K562 (cell line): ENCODE data around the gene GABRA5. TPM values are rescaled to one million over a fixed set of nuclear protein-coding genes. Genes with fewer than 3 reads are reported as not detected.

Experiments used
- ATAC-seq: fragments of 200-7000 bp; cut with Tn5 transposase; 3 replicates; pipeline ENCODE4 v1.9.1; 2020; ENCODE audit warnings: moderate library complexity
- BruUV-seq: library from RNA; stranded (reverse); fragments of 400-500 nt; replicated peaks from 2 replicates; lab custom pipeline; 2021; lab: Mats Ljungman, UMichigan
- CTCF ChIA-PET: fragments of 300-600 bp; formaldehyde crosslinking; extraction: SDS; loops from one replicate; lab custom pipeline; 2021; ENCODE audit warnings: low intra/inter-chr PET ratio; lab: Yijun Ruan, JAX
- POLR2A ChIA-PET: fragments of 300-600, 350-650 bp; sonication (Branson Sonifier 250); formaldehyde crosslinking; extraction: SDS; loops from one replicate; lab custom pipeline; 2021; ENCODE audit warnings: antibody characterized with exemption, inconsistent platforms; lab: Yijun Ruan, JAX
- DNase-seq, 4 experiments: peaks; one replicate each; pipeline versions ENCODE4 v3.0.0 to v3.0.0-alpha.2; 2011 to 2018; ENCODE audit warnings: low spot score in 3 of 4, mixed read lengths in 3 of 4; ENCODE audit errors: extremely low read depth in 1 of 4
- FAIRE-seq: peaks from 2 replicates; lab custom pipeline; 2011; peaks lifted over from hg19 to GRCh38; lab: Jason Lieb, UNC
- H2AFZ ChIP-seq: 2 replicates; pipeline ENCODE4 v1.6.0; 2011; ENCODE audit warnings: low read depth, low read length, control low read depth, inconsistent platforms
- H3K27ac ChIP-seq: fragments of 200-600 bp; 3 replicates; pipeline ENCODE4 v1.8.0; 2011; ENCODE audit warnings: low read depth, mild to moderate bottlenecking, control low read depth, inconsistent platforms, low read length, moderate library complexity, mixed read lengths; ENCODE audit errors: extremely low read depth
- H3K27me3 ChIP-seq, 2 experiments: fragments of 300-600 bp in 1 of 2; 2 replicates in 1 of 2; 3 replicates in 1 of 2; pipeline versions ENCODE4 v1.6.0 to v1.8.0; 2011; ENCODE audit warnings: inconsistent platforms in 2 of 2, low read length in 2 of 2, mild to moderate bottlenecking in 1 of 2, mixed read lengths in 1 of 2, moderate library complexity in 1 of 2; ENCODE audit not compliant: control insufficient read depth in 2 of 2, insufficient read depth in 2 of 2
- H3K36me3 ChIP-seq: fragments of 300-600 bp; 3 replicates; pipeline ENCODE4 v1.8.0; 2011; ENCODE audit warnings: mild to moderate bottlenecking, low read length, inconsistent platforms; ENCODE audit not compliant: control insufficient read depth, insufficient read depth
- H3K4me1 ChIP-seq, 2 experiments: fragments of 200-600 bp in 1 of 2; replicated peaks in 1 of 2; 2 replicates in 1 of 2; 3 replicates in 1 of 2; pipeline versions ENCODE4 v1.5.1 to v1.8.0; 2011; ENCODE audit warnings: inconsistent platforms in 2 of 2, low read length in 2 of 2, mild to moderate bottlenecking in 1 of 2, mixed read lengths in 1 of 2, moderate library complexity in 1 of 2; ENCODE audit not compliant: control insufficient read depth in 2 of 2, insufficient read depth in 2 of 2
- H3K4me2 ChIP-seq: 2 replicates; pipeline ENCODE4 v1.6.1; 2011; ENCODE audit warnings: low read length, control low read depth, inconsistent platforms, mixed read lengths; ENCODE audit not compliant: insufficient read depth
- H3K4me3 ChIP-seq: fragments of 200-600 bp; sonication (generic), shearing (Covaris generic); 2 replicates; pipeline ENCODE4 v1.5.1; 2016; ENCODE audit warnings: control low read depth, inconsistent platforms
- H3K79me2 ChIP-seq: fragments of 200-600 bp; 3 replicates; pipeline ENCODE4 v1.8.0; 2011; ENCODE audit warnings: low read length, inconsistent platforms; ENCODE audit not compliant: control insufficient read depth, insufficient read depth
- H3K9ac ChIP-seq, 2 experiments: 2 replicates each; pipeline versions ENCODE4 v1.6.0 to v1.6.1; 2011; ENCODE audit warnings: low read depth in 2 of 2, low read length in 2 of 2, control low read depth in 1 of 2, inconsistent platforms in 1 of 2, mild to moderate bottlenecking in 1 of 2, mixed read lengths in 1 of 2; ENCODE audit not compliant: insufficient read depth in 1 of 2
- H3K9me1 ChIP-seq: one replicate; pipeline ENCODE4 v1.6.0; 2011; ENCODE audit warnings: inconsistent platforms, mild to moderate bottlenecking, low read length, moderate library complexity; ENCODE audit not compliant: control insufficient read depth, insufficient read depth
- H3K9me3 ChIP-seq: replicated peaks from 2 replicates; pipeline ENCODE4 v1.5.1; 2011; ENCODE audit warnings: low read depth, low read length, inconsistent platforms; ENCODE audit not compliant: control insufficient read depth, insufficient read depth
- H4K20me1 ChIP-seq: replicated peaks from 2 replicates; pipeline ENCODE4 v1.6.1; 2011; ENCODE audit warnings: low read length, inconsistent platforms, mixed read lengths; ENCODE audit not compliant: control insufficient read depth, insufficient read depth
- CREB3 ChIP-seq: fragments of 450-650 bp; conservative IDR thresholded peaks from 2 replicates; pipeline ENCODE4 v1.6.1; 2016; ENCODE audit warnings: missing genetic modification characterization, low read depth, mild to moderate bottlenecking, missing compliant biosample characterization, moderate library complexity
- CREBBP ChIP-seq: IDR thresholded peaks from one replicate; pipeline ENCODE4 v1.6.1; 2012; ENCODE audit warnings: low read depth, mild to moderate bottlenecking, control low read depth, inconsistent platforms, low read length
- CTCFL ChIP-seq: IDR thresholded peaks from 2 replicates; pipeline ENCODE4 v1.6.1; 2011; ENCODE audit warnings: borderline replicate concordance, low read depth, mild to moderate bottlenecking, moderate library complexity, low read length; ENCODE audit not compliant: insufficient read depth, poor library complexity, severe bottlenecking
- FOS ChIP-seq: IDR thresholded peaks from 3 replicates; pipeline ENCODE4 v1.6.1; 2011; ENCODE audit not compliant: insufficient read length; ENCODE audit errors: extremely low read depth
- FUS ChIP-seq: fragments of 200-400 bp; formaldehyde crosslinking; optimal IDR thresholded peaks from 2 replicates; pipeline ENCODE3; 2017; ENCODE audit warnings: low read depth, low read length
- HEY1 ChIP-seq: fragments of 250-450 bp; sonication (Bioruptor Pico); IDR thresholded peaks from 2 replicates; pipeline ENCODE4 v1.5.0; 2020; ENCODE audit warnings: mild to moderate bottlenecking, moderate library complexity, borderline replicate concordance
- HINFP ChIP-seq: fragments of 450-650 bp; conservative IDR thresholded peaks from 2 replicates; pipeline ENCODE4 v1.6.1; 2016; ENCODE audit warnings: missing genetic modification characterization, low read depth, mild to moderate bottlenecking, control low read depth, missing compliant biosample characterization
- HMGXB4 ChIP-seq: sonication (generic); formaldehyde crosslinking; IDR thresholded peaks from 2 replicates; pipeline ENCODE4 v1.8.1; 2023; ENCODE audit warnings: mild to moderate bottlenecking, missing genetic modification reagents
- HNRNPLL ChIP-seq: fragments of 200-400 bp; formaldehyde crosslinking; IDR thresholded peaks from 2 replicates; pipeline ENCODE4 v1.6.1; 2017; ENCODE audit warnings: low read length, low read depth, mild to moderate bottlenecking; ENCODE audit not compliant: poor library complexity, severe bottlenecking
- KLF16 ChIP-seq: IDR thresholded peaks from 2 replicates; pipeline ENCODE4 v1.6.1; 2016; ENCODE audit warnings: antibody characterized with exemption
- PHTF2 ChIP-seq: fragments of 250-450 bp; sonication (Bioruptor Pico); IDR thresholded peaks from 2 replicates; pipeline ENCODE4 v1.5.0; 2021; ENCODE audit warnings: mild to moderate bottlenecking
- POU5F1 ChIP-seq: fragments of 150-350 bp; IDR thresholded peaks from 2 replicates; pipeline ENCODE4 v1.6.1; 2014; ENCODE audit warnings: borderline replicate concordance, low read length, low read depth, mild to moderate bottlenecking; ENCODE audit not compliant: partially characterized antibody
- RNF219 ChIP-seq: fragments of 250-450 bp; sonication (Bioruptor Pico); IDR thresholded peaks from 2 replicates; pipeline ENCODE4 v1.5.0; 2022; ENCODE audit warnings: mild to moderate bottlenecking
- U2AF2 ChIP-seq: fragments of 200-400 bp; formaldehyde crosslinking; optimal IDR thresholded peaks from 2 replicates; pipeline ENCODE3; 2017; ENCODE audit warnings: low read depth, mild to moderate bottlenecking, low read length
- WGBS: fragments of 100-300 bp; shearing (Covaris generic); methylation state at CpG from one replicate; pipeline ENCODE4 v1.1.6; 2016; ENCODE audit warnings: low coverage, mixed read lengths; ENCODE audit not compliant: insufficient coverage; ENCODE audit errors: missing lambda C conversion rate; 5-methylcytosine and 5-hydroxymethylcytosine counted together
- in situ Hi-C: fragments of 300-500 bp; cut with MboI; formaldehyde crosslinking; loops from 4 replicates; pipeline ENCODE4 v1.15.0; 2018; ENCODE audit warnings: inconsistent platforms, mixed read lengths
- intact Hi-C: fragments of 100-400 bp; cut with micrococcal nuclease; formaldehyde crosslinking; loops from 2 replicates; pipeline ENCODE4 v1.14.2; 2022
- polyA plus RNA-seq, 8 experiments: library from polyadenylated mRNA; depleted of rRNA in 4 of 8; stranded (reverse) in 5 of 8; unstranded in 3 of 8; fragments of >200 nt; fragmentation: Nextera tagmentation in 2 of 8; fragmentation: Illumina TruSeq in 1 of 8; extraction: Ambion mirVana in 2 of 8; extraction: Trizol in 1 of 8; gene quantifications; 2 replicates each; pipeline versions ENCODE4 v1.2.1 to v1.2.3, GENCODE V29; 2011 to 2014; ENCODE audit warnings: inconsistent platforms in 1 of 8, missing spikeins in 1 of 8
- total RNA-seq, 7 experiments: library from RNA; depleted of rRNA in 6 of 7; stranded (reverse); fragments of >200 nt in 6 of 7; fragmentation: Illumina TruSeq in 2 of 7; extraction: Trizol in 2 of 7; gene quantifications; 2 replicates each; pipeline versions ENCODE4 v1.2.1 to v1.2.3, GENCODE V29; 2011 to 2021; ENCODE audit warnings: low replicate concordance in 1 of 7

Gene GABRA5
- total and polyA plus RNA-seq, 9 of the 15 experiments (the other 6 are each of a cell fraction or from before 2014, with no cell fraction given) = not detected

GRCh38 chr15:26937134-26937533 lies 70.3 kb downstream of the GABRA5 start:
- Histone ChIP-seq H3K27me3 (peaks cover 0 to 13% of the 10 kb centered on the region in 2 experiments; a peak in 1 of 5 replicates), H4K20me1 (no peaks in the 10 kb centered on the region), H3K9me3 (no peaks in the 10 kb centered on the region), H3K9ac (no peak overlapping the region), H3K36me3 (no peaks in the 10 kb centered on the region), H3K4me1 (no peaks in the 10 kb centered on the region), H3K4me3 (no peak overlapping the region), H2AFZ (no peak overlapping the region), H3K9me1 (peaks cover 2% of the 10 kb centered on the region), H3K4me2 (no peak overlapping the region), H3K79me2 (no peaks in the 10 kb centered on the region), H3K27ac (no peak overlapping the region)
- 0% methylated on average over 13 of the region's 13 CpGs for WGBS
- CTCF ChIA-PET = no interaction called here
- no peak for FAIRE-seq
- no TSS peak for BruUV-seq
- no peak for DNase-seq
- no peak for ATAC-seq
- intact Hi-C loops = no loop called here
- in situ Hi-C loops = no loop called here
- POLR2A ChIA-PET = no interaction called here
- no peak for TF ChIP-seq HMGXB4 (CRISPR knock-in tag)
- TF ChIP-seq U2AF2 = no peak
- no peak for TF ChIP-seq KLF16
- TF ChIP-seq HEY1 (CRISPR knock-in tag) = no peak
- no peak for TF ChIP-seq CREBBP
- TF ChIP-seq FUS = no peak
- no peak for TF ChIP-seq HINFP (tag)
- no peak for TF ChIP-seq RNF219 (CRISPR knock-in tag)
- TF ChIP-seq FOS = no peak
- no peak for TF ChIP-seq POU5F1
- TF ChIP-seq CREB3 (tag) = no peak
- no peak for TF ChIP-seq CTCFL
- TF ChIP-seq PHTF2 = no peak
- TF ChIP-seq HNRNPLL = no peak
